Prostate gland (tissue), 2 donors: ENCODE results near the gene BAG3. TPM values are rescaled to one million over a fixed set of nuclear protein-coding genes. Genes with fewer than 3 reads are reported as not detected.

Experiments
- DNase-seq: peaks from one replicate; pipeline ENCODE4 v3.0.0-alpha.2; 2019; ENCODE audit warnings: low spot score
- H3K27ac ChIP-seq, 2 donors: fragments of 200-600 bp; sonication (generic); 2 replicates each; pipeline ENCODE4 v1.5.1; 2017 to 2019
- H3K27me3 ChIP-seq: fragments of 200-600 bp; sonication (generic); replicated peaks from 2 replicates; pipeline ENCODE4 v1.5.1; 2019; ENCODE audit not compliant: insufficient read depth
- H3K36me3 ChIP-seq, 2 donors: fragments of 200-600 bp; sonication (generic); 1 replicate in 1 of 2; 2 replicates in 1 of 2; pipeline versions ENCODE4 v1.5.1 to v1.8.1; 2017 to 2019
- H3K4me1 ChIP-seq: fragments of 200-600 bp; sonication (generic); replicated peaks from 2 replicates; pipeline ENCODE4 v1.5.1; 2019
- H3K4me3 ChIP-seq, 2 donors: fragments of 200-600 bp; sonication (generic); 2 replicates each; pipeline ENCODE4 v1.5.1; 2017 to 2019
- H3K9me3 ChIP-seq: fragments of 200-600 bp; sonication (generic); 2 replicates; pipeline ENCODE4 v1.5.1; 2017
- CTCF ChIP-seq, 4 experiments: fragments of 200-600 bp in 2 of 4; fragments of 450-650 bp in 2 of 4; sonication (generic) in 2 of 4; IDR thresholded peaks; 1 replicate in 3 of 4; 2 replicates in 1 of 4; pipeline ENCODE4 v1.5.1; 2016 to 2019; ENCODE audit warnings: antibody characterized with exemption in 4 of 4, mild to moderate bottlenecking in 2 of 4, moderate library complexity in 2 of 4
- POLR2A ChIP-seq: fragments of 450-650 bp; IDR thresholded peaks from one replicate; pipeline ENCODE4 v1.6.1; 2016; ENCODE audit warnings: antibody characterized with exemption, mild to moderate bottlenecking
- POLR2AphosphoS5 ChIP-seq: sonication (generic); formaldehyde crosslinking; IDR thresholded peaks from one replicate; pipeline ENCODE4 v1.6.1; 2017; ENCODE audit warnings: antibody characterized with exemption
- WGBS: methylation state at CpG from one replicate; pipeline ENCODE4 v1.1.5; 2018; 5-methylcytosine and 5-hydroxymethylcytosine counted together
- intact Hi-C: fragments of 100-400 bp; cut with DNase I; formaldehyde crosslinking; loops from one replicate; pipeline ENCODE4 v1.14.2; 2022
- total RNA-seq, 2 donors: library from RNA; depleted of rRNA; stranded (reverse); fragments of >200 nt; gene quantifications; one replicate each; pipeline ENCODE4 v1.1.0, GENCODE V29; 2016

The BAG3 gene
- total RNA-seq, 2 donors from 2014 or later = 45.4 to 56.4 TPM

GRCh38 chr10:119713744-119714483, 62.7 kb downstream of the BAG3 start:
- 60% methylated on average over 7 of the region's 7 CpGs for WGBS
- DNase-seq = no peak

GRCh38 chr10:119714484-119714816, 63.3 kb downstream of the BAG3 start:
- no peaks in the 10 kb centered on the region for H3K4me1 ChIP-seq
- H3K27me3 ChIP-seq = no peaks in the 10 kb centered on the region
- no peak overlapping the region for H3K27ac ChIP-seq
- DNase-seq = no peak
- H3K4me3 ChIP-seq = no peak overlapping the region
- TF ChIP-seq CTCF (IDR thresholded peaks at IDR 0.05) = no peak
- no peak for TF ChIP-seq POLR2AphosphoS5
- no peak for TF ChIP-seq POLR2A
- no peaks in the 10 kb centered on the region for H3K36me3 ChIP-seq
- H3K9me3 ChIP-seq = no peaks in the 10 kb centered on the region
- WGBS = 51% methylated on average over 2 of the region's 2 CpGs
- intact Hi-C loops = no loop called here

More at GRCh38 chr10:119713744-119714483, 62.7 kb downstream of the BAG3 start:
- TF ChIP-seq POLR2A (no peak), POLR2AphosphoS5 (no peak), CTCF (IDR thresholded peaks at IDR 0.05) (no peak)
- H3K4me1 ChIP-seq = no peaks in the 10 kb centered on the region
- H3K36me3 ChIP-seq = no peaks in the 10 kb centered on the region
- H3K9me3 ChIP-seq = no peaks in the 10 kb centered on the region
- intact Hi-C loops = no loop called here
- H3K4me3 ChIP-seq = no peak overlapping the region
- H3K27ac ChIP-seq = no peak overlapping the region
- H3K27me3 ChIP-seq = no peaks in the 10 kb centered on the region

GRCh38 chr10:119715628-119716505, 64.7 kb downstream of the BAG3 start:
- Histone ChIP-seq H3K27ac (no peak overlapping the region), H3K4me1 (no peaks in the 10 kb centered on the region), H3K9me3 (no peaks in the 10 kb centered on the region), H3K27me3 (no peaks in the 10 kb centered on the region), H3K36me3 (no peaks in the 10 kb centered on the region), H3K4me3 (no peak overlapping the region)
- no peak for DNase-seq
- intact Hi-C loops = no loop called here
- WGBS = 60% methylated on average over 8 of the region's 8 CpGs
- TF ChIP-seq POLR2A (no peak), POLR2AphosphoS5 (no peak), CTCF (IDR thresholded peaks at IDR 0.05) (no peak)

- Histone ChIP-seq H3K9me3 (no peaks in the 10 kb centered on the region), H3K27ac (no peak overlapping the region), H3K27me3 (no peaks in the 10 kb centered on the region), H3K4me3 (no peak overlapping the region), H3K36me3 (no peaks in the 10 kb centered on the region), H3K4me1 (no peaks in the 10 kb centered on the region)
- DNase-seq = no peak
- TF ChIP-seq CTCF (IDR thresholded peaks at IDR 0.05) (no peak), POLR2AphosphoS5 (no peak), POLR2A (no peak)
- WGBS = 85% methylated on average over 2 of the region's 2 CpGs
- intact Hi-C loops = no loop called here
Measured at GRCh38 chr10:119723161-119723560, 72.0 kb downstream of the BAG3 start.
